OCI-LY1 (cell line): ENCODE data around the gene TPD52L1.

ENCODE experiments used
- H2AFZ ChIP-seq: fragments of 200-600 bp; sonication (generic), shearing (Covaris generic); 2 replicates; pipeline ENCODE4 v1.6.0; 2014; ENCODE audit warnings: antibody characterized with exemption, mild to moderate bottlenecking, low read length
- H3F3A ChIP-seq: fragments of 200-600 bp; sonication (generic), shearing (Covaris generic); 2 replicates; pipeline ENCODE4 v1.6.0; 2014; ENCODE audit warnings: mild to moderate bottlenecking, antibody characterized with exemption, low read length, moderate library complexity; ENCODE audit not compliant: insufficient read depth
- H3K27ac ChIP-seq: fragments of 200-600 bp; sonication (generic); 2 replicates; pipeline ENCODE4 v1.5.1; 2014; ENCODE audit warnings: low read length, mixed run types, mild to moderate bottlenecking, low read depth; ENCODE audit not compliant: poor library complexity, severe bottlenecking
- H3K27me3 ChIP-seq: fragments of 200-600 bp; sonication (generic); 2 replicates; pipeline ENCODE4 v1.6.0; 2014; ENCODE audit warnings: antibody characterized with exemption, mild to moderate bottlenecking, low read length, moderate library complexity; ENCODE audit not compliant: insufficient read depth
- H3K36me3 ChIP-seq: fragments of 200-600 bp; sonication (generic); 2 replicates; pipeline ENCODE4 v1.6.1; 2014; ENCODE audit warnings: mild to moderate bottlenecking, antibody characterized with exemption, low read length, moderate library complexity, mixed read lengths; ENCODE audit not compliant: insufficient read depth
- H3K4me1 ChIP-seq: fragments of 200-600 bp; sonication (generic); 2 replicates; pipeline ENCODE4 v1.5.1; 2014; ENCODE audit warnings: mild to moderate bottlenecking, low read length, moderate library complexity; ENCODE audit not compliant: insufficient read depth, severe bottlenecking
- H3K4me2 ChIP-seq: fragments of 200-600 bp; sonication (generic), shearing (Covaris generic); 2 replicates; pipeline ENCODE4 v1.6.1; 2014; ENCODE audit warnings: low read length
- H3K4me3 ChIP-seq: fragments of 200-600 bp; sonication (generic); 2 replicates; pipeline ENCODE4 v1.5.1; 2014; ENCODE audit warnings: low read length, low read depth, mild to moderate bottlenecking, mixed read lengths; ENCODE audit not compliant: poor library complexity, severe bottlenecking
- H3K79me2 ChIP-seq: fragments of 200-600 bp; shearing (Covaris generic); 2 replicates; pipeline ENCODE4 v1.6.1; 2016; ENCODE audit warnings: mixed run types, low read length, mixed read lengths; ENCODE audit not compliant: insufficient read depth
- H3K9ac ChIP-seq: fragments of 200-600 bp; sonication (generic), shearing (Covaris generic); 2 replicates; pipeline ENCODE4 v1.6.1; 2014; ENCODE audit warnings: mild to moderate bottlenecking, low read length, mixed read lengths
- H3K9me2 ChIP-seq: fragments of 200-600 bp; sonication (generic), shearing (Covaris generic); 2 replicates; pipeline ENCODE4 v1.6.1; 2014; ENCODE audit warnings: low read depth, mild to moderate bottlenecking, low read length, mixed read lengths
- H3K9me3 ChIP-seq: fragments of 200-600 bp; shearing (Covaris generic); 2 replicates; pipeline ENCODE4 v1.6.1; 2014; ENCODE audit warnings: low read length, mixed read lengths
- H4K20me1 ChIP-seq: fragments of 200-600 bp; sonication (generic), shearing (Covaris generic); 2 replicates; pipeline ENCODE4 v1.6.0; 2016; ENCODE audit warnings: mild to moderate bottlenecking, low read length; ENCODE audit not compliant: insufficient read depth
- CTCF ChIP-seq: fragments of 200-600 bp; sonication (generic), shearing (Covaris generic); IDR thresholded peaks from 2 replicates; pipeline ENCODE4 v1.5.1; 2017; ENCODE audit warnings: mild to moderate bottlenecking, antibody characterized with exemption, low read length, moderate library complexity, mixed read lengths
- EZH2 ChIP-seq: fragments of 200-600 bp; sonication (generic), shearing (Covaris generic); IDR thresholded peaks from 2 replicates; pipeline ENCODE4 v1.8.0; 2017; ENCODE audit warnings: borderline replicate concordance, mixed run types, mild to moderate bottlenecking, antibody characterized with exemption, low read length, moderate library complexity, mixed read lengths

Gene TPD52L1

GRCh38 chr6:125220712-125221111, 67.1 kb downstream of the TPD52L1 start:
- no peak overlapping the region for H2AFZ ChIP-seq
- H3K9me2 ChIP-seq, result no peaks in the 10 kb centered on the region
- no peak overlapping the region for H3K27ac ChIP-seq

GRCh38 chr6:125222531-125223455, 69.2 kb downstream of the TPD52L1 start:
- Histone ChIP-seq H3K4me2 (no peak overlapping the region), H3K9me3 (no peaks in the 10 kb centered on the region), H3K9ac (no peak overlapping the region), H3K4me3 (no peak overlapping the region), H3K36me3 (no peaks in the 10 kb centered on the region), H4K20me1 (no peaks in the 10 kb centered on the region), H3K4me1 (no peaks in the 10 kb centered on the region), H3K27me3 (no peaks in the 10 kb centered on the region), H3K79me2 (no peaks in the 10 kb centered on the region), H2AFZ (no peak overlapping the region), H3F3A (no peaks in the 10 kb centered on the region), H3K27ac (no peak overlapping the region), H3K9me2 (no peaks in the 10 kb centered on the region)
- TF ChIP-seq EZH2 (no peak), CTCF (no peak)

More at GRCh38 chr6:125220712-125221111, 67.1 kb downstream of the TPD52L1 start:
- Histone ChIP-seq H3K27me3 (no peaks in the 10 kb centered on the region), H3K9ac (no peak overlapping the region), H3K36me3 (no peaks in the 10 kb centered on the region), H3K79me2 (no peaks in the 10 kb centered on the region), H3K9me3 (no peaks in the 10 kb centered on the region), H3K4me2 (no peak overlapping the region), H4K20me1 (no peaks in the 10 kb centered on the region), H3F3A (no peaks in the 10 kb centered on the region), H3K4me1 (no peaks in the 10 kb centered on the region), H3K4me3 (no peak overlapping the region)
- TF ChIP-seq EZH2 (no peak), CTCF (no peak)

- no peak overlapping the region for H3K9ac ChIP-seq
- H3K4me1 ChIP-seq, result no peaks in the 10 kb centered on the region
- H3K79me2 ChIP-seq, result no peaks in the 10 kb centered on the region
- H3K9me3 ChIP-seq, result no peaks in the 10 kb centered on the region
- H3K4me2 ChIP-seq, result no peak overlapping the region
- H3K9me2 ChIP-seq, result no peaks in the 10 kb centered on the region
- no peaks in the 10 kb centered on the region for H4K20me1 ChIP-seq
- H2AFZ ChIP-seq, result no peak overlapping the region
- no peaks in the 10 kb centered on the region for H3F3A ChIP-seq
- H3K27ac ChIP-seq, result no peak overlapping the region
- H3K36me3 ChIP-seq, result no peaks in the 10 kb centered on the region
- TF ChIP-seq CTCF (no peak), EZH2 (no peak)
- H3K4me3 ChIP-seq, result no peak overlapping the region
- H3K27me3 ChIP-seq, result no peaks in the 10 kb centered on the region
Measured at GRCh38 chr6:125224231-125224861, 70.8 kb downstream of the TPD52L1 start.
